Measurements from ENCODE around the gene HYCC1. TPM values are rescaled to one million over a fixed set of nuclear protein-coding genes. Genes with fewer than 3 reads are reported as not detected.

HYCC1 gene
- total and polyA plus RNA-seq, 2 experiments from 2014 or later: 21.0 to 99.3 TPM

GRCh38 chr7:23018750-23019149 is 4.8 kb upstream of the HYCC1 start:
- Histone ChIP-seq H3K4me1 (ENCODE audit: low read depth) (no peaks in the 10 kb centered on the region), H3K36me3 (no peaks in the 10 kb centered on the region), H3K9me3 (ENCODE audit: low read depth) (no peaks in the 10 kb centered on the region), H3K27ac (no peak overlapping the region), H3K27me3 (no peaks in the 10 kb centered on the region), H3K4me3 (no peak overlapping the region)
- peak in 1 of 2 donors; percentile 39 for DNase-seq (ENCODE audit: low read depth in 1 of 2, low spot score in 1 of 2)
- no peak for TF ChIP-seq CTCF (IDR thresholded peaks at IDR 0.05; ENCODE audit: low read depth, low read length)

GRCh38 chr7:23017309-23017708 is 3.4 kb upstream of the HYCC1 start:
- no peak for TF ChIP-seq CTCF (IDR thresholded peaks at IDR 0.05; ENCODE audit: low read depth, low read length)
- no peaks in the 10 kb centered on the region for H3K36me3 ChIP-seq
- peaks cover 4% of the 10 kb centered on the region for H3K4me1 ChIP-seq (ENCODE audit: low read depth)
- no peak overlapping the region for H3K4me3 ChIP-seq
- H3K27ac ChIP-seq: no peak overlapping the region
- H3K9me3 ChIP-seq (ENCODE audit: low read depth): no peaks in the 10 kb centered on the region
- no peak for DNase-seq (ENCODE audit: low read depth in 1 of 2, low spot score in 1 of 2)
- no peaks in the 10 kb centered on the region for H3K27me3 ChIP-seq

GRCh38 chr7:23016345-23017253 is 2.7 kb upstream of the HYCC1 start:
- H3K36me3 ChIP-seq: no peaks in the 10 kb centered on the region
- no peak for TF ChIP-seq CTCF (IDR thresholded peaks at IDR 0.05; ENCODE audit: low read depth, low read length)
- H3K27ac ChIP-seq: no peak overlapping the region
- no peaks in the 10 kb centered on the region for H3K9me3 ChIP-seq (ENCODE audit: low read depth)
- no peak overlapping the region for H3K4me3 ChIP-seq
- no peaks in the 10 kb centered on the region for H3K27me3 ChIP-seq
- peaks cover 7% of the 10 kb centered on the region for H3K4me1 ChIP-seq (ENCODE audit: low read depth)
- no peak for DNase-seq (ENCODE audit: low read depth in 1 of 2, low spot score in 1 of 2)

GRCh38 chr7:23014681-23015080 is 751 bp upstream of the HYCC1 start:
- no peak for TF ChIP-seq CTCF (IDR thresholded peaks at IDR 0.05; ENCODE audit: low read depth, low read length)
- Histone ChIP-seq H3K36me3 (no peaks in the 10 kb centered on the region), H3K4me1 (ENCODE audit: low read depth) (peaks cover 7% of the 10 kb centered on the region), H3K27ac (no peak overlapping the region), H3K27me3 (no peaks in the 10 kb centered on the region), H3K9me3 (ENCODE audit: low read depth) (no peaks in the 10 kb centered on the region), H3K4me3 (no peak overlapping the region)
- DNase-seq (ENCODE audit: low read depth in 1 of 2, low spot score in 1 of 2): no peak

GRCh38 chr7:23012908-23013714 is 819 bp downstream of the HYCC1 start:
- DNase-seq (ENCODE audit: low read depth in 1 of 2, low spot score in 1 of 2): peak in 1 of 2 donors; percentile 55
- TF ChIP-seq CTCF (IDR thresholded peaks at IDR 0.05; ENCODE audit: low read depth, low read length): no peak
- Histone ChIP-seq H3K36me3 (no peaks in the 10 kb centered on the region), H3K9me3 (ENCODE audit: low read depth) (no peaks in the 10 kb centered on the region), H3K27ac (peak overlapping the region; percentile 64), H3K27me3 (no peaks in the 10 kb centered on the region), H3K4me3 (peak overlapping the region; percentile 93), H3K4me1 (ENCODE audit: low read depth) (peaks cover 7% of the 10 kb centered on the region)

Measured in cardiac muscle cell (in vitro differentiated cells and primary cell).